ENCODE measurements around the gene TRAPPC8. TPM values are rescaled to one million over a fixed set of nuclear protein-coding genes. Genes with fewer than 3 reads are reported as not detected.
"Not testable (repeated sequence)": the region's sequence is repeated elsewhere in the genome, so short reads cannot be mapped to it uniquely, and the experiment has no call there.

TRAPPC8 gene
- total and polyA plus RNA-seq, 9 donors = 24.3 to 36.4 (median 27.0) TPM

- Histone ChIP-seq H3K4me1 (ENCODE audit: control insufficient read depth, insufficient read depth, low read length) (no peaks in the 10 kb centered on the region), H3K36me3 (ENCODE audit: control insufficient read depth, insufficient read depth, low read length) (no peaks in the 10 kb centered on the region), H3K27ac (ENCODE audit: low read length) (no peak overlapping the region), H3K4me3 (ENCODE audit: low read length) (no peak overlapping the region), H3K9me3 (replicated peaks; ENCODE audit: control insufficient read depth, low read depth, low read length) (no peaks in the 10 kb centered on the region), H3K27me3 (ENCODE audit: control insufficient read depth, insufficient read depth, low read length) (no peaks in the 10 kb centered on the region)
- DNase-seq = no peak
- 100% methylated on average over 1 of the region's 3 CpGs for WGBS (ENCODE audit: insufficient coverage)
Measured at GRCh38 chr18:31920277-31920676, 22.7 kb downstream of the TRAPPC8 start.

DNA sequence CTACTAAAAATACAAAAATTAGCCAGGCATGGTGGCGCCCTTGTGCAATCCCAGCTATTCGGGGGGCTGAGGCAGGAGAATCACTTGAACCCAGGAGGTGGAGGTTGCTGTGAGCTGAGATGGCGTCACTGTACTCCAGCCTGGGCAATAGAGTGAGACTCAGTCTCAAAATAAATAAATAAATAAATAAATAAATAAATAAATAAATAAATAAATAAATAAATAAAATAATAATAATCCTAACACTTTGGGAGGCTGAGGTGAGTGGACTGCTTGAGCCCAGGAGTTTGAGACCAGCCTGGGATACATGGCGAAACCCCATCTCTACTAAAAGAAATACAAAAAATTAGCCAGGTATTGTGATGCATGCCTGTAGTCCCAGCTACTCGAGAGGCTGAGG lies 23.6 kb downstream of the TRAPPC8 start:
- H3K27ac ChIP-seq (ENCODE audit: low read length); H3K9me3 ChIP-seq (replicated peaks; ENCODE audit: control insufficient read depth, low read depth, low read length); DNase-seq; H3K36me3 ChIP-seq (ENCODE audit: control insufficient read depth, insufficient read depth, low read length); H3K4me1 ChIP-seq (ENCODE audit: control insufficient read depth, insufficient read depth, low read length); H3K4me3 ChIP-seq (ENCODE audit: low read length); H3K27me3 ChIP-seq (ENCODE audit: control insufficient read depth, insufficient read depth, low read length): not testable (repeated sequence)
- no CpG with 5 or more reads among the region's 5 CpGs for WGBS (ENCODE audit: insufficient coverage)

DNA sequence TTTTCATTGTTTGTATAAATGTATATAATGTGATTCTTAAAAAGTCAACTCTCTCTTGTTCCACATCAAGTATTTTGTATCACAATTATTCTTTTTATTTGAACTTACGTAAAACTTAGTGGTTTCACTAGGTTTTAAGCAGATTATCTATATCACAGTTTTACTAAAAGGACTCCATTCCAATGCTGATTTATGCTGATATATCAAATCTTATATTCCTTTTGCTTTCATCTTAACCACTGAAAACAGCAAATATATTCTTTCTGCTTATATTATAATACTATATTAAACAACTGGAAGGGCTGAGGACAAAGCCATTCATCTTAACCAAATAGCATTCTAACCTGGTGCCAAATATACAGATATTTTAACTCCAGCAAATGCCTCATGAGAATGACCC lies 24.2 kb downstream of the TRAPPC8 start:
- Histone ChIP-seq H3K27me3 (ENCODE audit: control insufficient read depth, insufficient read depth, low read length) (no peaks in the 10 kb centered on the region), H3K36me3 (ENCODE audit: control insufficient read depth, insufficient read depth, low read length) (no peaks in the 10 kb centered on the region), H3K4me3 (ENCODE audit: low read length) (no peak overlapping the region), H3K4me1 (ENCODE audit: control insufficient read depth, insufficient read depth, low read length) (no peaks in the 10 kb centered on the region), H3K9me3 (replicated peaks; ENCODE audit: control insufficient read depth, low read depth, low read length) (no peaks in the 10 kb centered on the region), H3K27ac (ENCODE audit: low read length) (no peak overlapping the region)
- no CpG with 5 or more reads among the region's 1 CpG for WGBS (ENCODE audit: insufficient coverage)
- DNase-seq = no peak

- Histone ChIP-seq H3K27ac (ENCODE audit: low read length) (no peak overlapping the region), H3K9me3 (replicated peaks; ENCODE audit: control insufficient read depth, low read depth, low read length) (no peaks in the 10 kb centered on the region), H3K4me3 (ENCODE audit: low read length) (no peak overlapping the region), H3K4me1 (ENCODE audit: control insufficient read depth, insufficient read depth, low read length) (no peaks in the 10 kb centered on the region), H3K36me3 (ENCODE audit: control insufficient read depth, insufficient read depth, low read length) (peaks cover 30% of the 10 kb centered on the region), H3K27me3 (ENCODE audit: control insufficient read depth, insufficient read depth, low read length) (no peaks in the 10 kb centered on the region)
- DNase-seq = no peak
Measured at GRCh38 chr18:31901063-31901462, 41.9 kb downstream of the TRAPPC8 start.

DNA sequence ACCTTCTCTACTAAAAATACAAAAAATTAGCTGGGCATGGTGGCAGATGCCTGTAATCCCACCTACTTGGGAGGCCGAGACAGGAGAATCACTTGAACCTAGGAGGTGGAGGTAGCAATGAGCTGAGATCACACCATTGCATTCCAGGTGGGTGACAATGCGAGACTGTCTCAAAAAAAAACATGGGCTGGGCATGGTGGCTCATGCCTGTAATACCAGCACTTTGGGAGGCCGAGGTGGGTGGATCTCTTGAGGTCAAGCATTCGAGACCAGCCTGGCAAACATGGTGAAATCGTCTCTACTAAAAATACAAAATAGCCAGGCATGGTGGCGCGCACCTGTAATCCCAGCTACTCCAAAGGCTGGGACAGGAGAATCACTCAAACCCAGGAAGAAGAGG lies 43.2 kb downstream of the TRAPPC8 start:
- H3K4me1 ChIP-seq (ENCODE audit: control insufficient read depth, insufficient read depth, low read length); H3K27me3 ChIP-seq (ENCODE audit: control insufficient read depth, insufficient read depth, low read length); H3K4me3 ChIP-seq (ENCODE audit: low read length); DNase-seq; H3K27ac ChIP-seq (ENCODE audit: low read length); H3K9me3 ChIP-seq (replicated peaks; ENCODE audit: control insufficient read depth, low read depth, low read length): not testable (repeated sequence)
- 100% methylated on average over 4 of the region's 7 CpGs for WGBS (ENCODE audit: insufficient coverage)
- peaks cover 30% of the 10 kb centered on the region for H3K36me3 ChIP-seq (ENCODE audit: control insufficient read depth, insufficient read depth, low read length)

DNA sequence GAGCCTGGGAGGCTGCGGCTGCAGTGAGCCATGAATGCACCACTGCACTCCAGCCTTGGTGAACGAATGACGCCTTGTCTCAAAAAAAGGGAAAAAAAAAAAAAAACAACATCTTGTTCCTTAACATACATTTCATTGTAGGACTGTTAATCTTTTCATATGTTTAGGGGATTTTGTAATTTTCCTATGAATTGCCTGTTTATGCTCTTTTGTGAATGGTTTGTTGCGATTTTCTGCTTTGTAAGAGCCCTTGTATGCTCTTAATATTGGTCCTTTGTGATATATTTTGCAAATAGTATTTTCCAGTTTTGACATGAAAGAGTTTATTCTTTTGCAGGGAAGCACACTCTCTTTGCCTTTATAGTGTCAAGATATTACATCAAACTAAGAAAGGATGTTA lies 50.0 kb downstream of the TRAPPC8 start:
- WGBS (ENCODE audit: insufficient coverage) = 100% methylated on average over 1 of the region's 4 CpGs
- peaks cover 7% of the 10 kb centered on the region for H3K36me3 ChIP-seq (ENCODE audit: control insufficient read depth, insufficient read depth, low read length)

DNA sequence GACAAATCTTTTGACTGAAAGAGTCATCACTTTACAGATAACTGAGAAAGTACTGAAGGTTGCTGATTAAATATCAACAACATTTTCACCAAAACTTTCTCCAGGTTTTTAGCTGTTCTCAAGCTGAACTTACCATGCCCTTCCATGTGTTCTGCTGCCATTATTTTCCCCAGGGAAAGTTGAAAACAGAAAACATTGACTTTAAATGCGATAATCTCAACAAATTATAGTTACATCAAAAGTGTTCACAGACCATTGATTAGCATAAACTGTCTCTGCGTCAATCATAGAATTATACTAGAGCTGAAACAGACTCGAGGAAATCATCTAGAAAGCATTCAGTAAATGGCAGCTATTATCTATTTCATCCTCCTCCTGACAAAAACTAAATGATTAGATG lies 51.4 kb downstream of the TRAPPC8 start:
- Histone ChIP-seq H3K4me3 (ENCODE audit: low read length) (no peak overlapping the region), H3K36me3 (ENCODE audit: control insufficient read depth, insufficient read depth, low read length) (peaks cover 7% of the 10 kb centered on the region), H3K27me3 (ENCODE audit: control insufficient read depth, insufficient read depth, low read length) (no peaks in the 10 kb centered on the region), H3K4me1 (ENCODE audit: control insufficient read depth, insufficient read depth, low read length) (no peaks in the 10 kb centered on the region), H3K27ac (ENCODE audit: low read length) (no peak overlapping the region), H3K9me3 (replicated peaks; ENCODE audit: control insufficient read depth, low read depth, low read length) (no peaks in the 10 kb centered on the region)
- no peak for DNase-seq
- no CpG with 5 or more reads among the region's 3 CpGs for WGBS (ENCODE audit: insufficient coverage)

More for the DNA sequence above, 50.0 kb downstream of the TRAPPC8 start:
- no peak for DNase-seq
- Histone ChIP-seq H3K4me3 (ENCODE audit: low read length) (no peak overlapping the region), H3K27me3 (ENCODE audit: control insufficient read depth, insufficient read depth, low read length) (no peaks in the 10 kb centered on the region), H3K27ac (ENCODE audit: low read length) (no peak overlapping the region), H3K9me3 (replicated peaks; ENCODE audit: control insufficient read depth, low read depth, low read length) (no peaks in the 10 kb centered on the region), H3K4me1 (ENCODE audit: control insufficient read depth, insufficient read depth, low read length) (no peaks in the 10 kb centered on the region)

GRCh38 chr18:31884020-31884419 lies 58.9 kb downstream of the TRAPPC8 start:
- Histone ChIP-seq H3K36me3 (ENCODE audit: control insufficient read depth, insufficient read depth, low read length) (peaks cover 24% of the 10 kb centered on the region), H3K9me3 (replicated peaks; ENCODE audit: control insufficient read depth, low read depth, low read length) (peaks cover 12% of the 10 kb centered on the region), H3K27ac (ENCODE audit: low read length) (no peak overlapping the region), H3K4me1 (ENCODE audit: control insufficient read depth, insufficient read depth, low read length) (no peaks in the 10 kb centered on the region), H3K27me3 (ENCODE audit: control insufficient read depth, insufficient read depth, low read length) (no peaks in the 10 kb centered on the region), H3K4me3 (ENCODE audit: low read length) (no peak overlapping the region)
- WGBS (ENCODE audit: insufficient coverage) = 94% methylated on average over 3 of the region's 4 CpGs
- no peak for DNase-seq

GRCh38 chr18:31880186-31880898 lies 62.6 kb downstream of the TRAPPC8 start:
- no peaks in the 10 kb centered on the region for H3K4me1 ChIP-seq (ENCODE audit: control insufficient read depth, insufficient read depth, low read length)
- no peak for DNase-seq
- H3K27me3 ChIP-seq (ENCODE audit: control insufficient read depth, insufficient read depth, low read length) = no peaks in the 10 kb centered on the region
- H3K9me3 ChIP-seq (replicated peaks; ENCODE audit: control insufficient read depth, low read depth, low read length) = peaks cover 12% of the 10 kb centered on the region
- peaks cover 29% of the 10 kb centered on the region for H3K36me3 ChIP-seq (ENCODE audit: control insufficient read depth, insufficient read depth, low read length)
- no peak overlapping the region for H3K4me3 ChIP-seq (ENCODE audit: low read length)
- H3K27ac ChIP-seq (ENCODE audit: low read length) = no peak overlapping the region
- WGBS (ENCODE audit: insufficient coverage) = no CpG with 5 or more reads among the region's 1 CpG

- Histone ChIP-seq H3K36me3 (ENCODE audit: control insufficient read depth, insufficient read depth, low read length) (peaks cover 22% of the 10 kb centered on the region), H3K27ac (ENCODE audit: low read length) (no peak overlapping the region), H3K4me3 (ENCODE audit: low read length) (no peak overlapping the region), H3K9me3 (replicated peaks; ENCODE audit: control insufficient read depth, low read depth, low read length) (peaks cover 12% of the 10 kb centered on the region), H3K27me3 (ENCODE audit: control insufficient read depth, insufficient read depth, low read length) (no peaks in the 10 kb centered on the region), H3K4me1 (ENCODE audit: control insufficient read depth, insufficient read depth, low read length) (no peaks in the 10 kb centered on the region)
- no CpG with 5 or more reads among the region's 4 CpGs for WGBS (ENCODE audit: insufficient coverage)
- no peak for DNase-seq
Measured at GRCh38 chr18:31878358-31878757, 64.6 kb downstream of the TRAPPC8 start.

DNA sequence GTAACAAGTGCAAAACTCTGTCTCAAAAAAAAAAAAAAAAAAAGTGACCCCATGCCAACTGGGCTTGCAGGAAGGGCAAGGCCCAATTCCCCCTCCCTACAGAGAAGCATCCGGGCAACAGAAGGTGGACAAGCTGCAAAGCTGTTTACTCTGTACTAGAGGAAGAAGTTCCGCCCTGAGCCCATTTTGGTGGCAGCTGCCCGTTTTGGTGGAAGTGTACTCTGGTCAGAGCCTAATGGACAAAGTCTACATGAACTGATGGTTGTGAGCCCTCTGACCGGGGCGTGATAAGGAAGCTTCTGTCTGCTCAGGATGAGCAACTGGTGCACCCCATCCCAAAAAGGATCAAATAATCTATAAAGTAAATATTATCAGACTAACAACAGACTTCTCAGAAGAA lies 65.0 kb downstream of the TRAPPC8 start:
- peaks cover 24% of the 10 kb centered on the region for H3K36me3 ChIP-seq (ENCODE audit: control insufficient read depth, insufficient read depth, low read length)
- H3K9me3 ChIP-seq (replicated peaks; ENCODE audit: control insufficient read depth, low read depth, low read length) = peaks cover 12% of the 10 kb centered on the region
- WGBS (ENCODE audit: insufficient coverage) = 93% methylated on average over 2 of the region's 5 CpGs
- H3K4me3 ChIP-seq (ENCODE audit: low read length) = no peak overlapping the region
- H3K27me3 ChIP-seq (ENCODE audit: control insufficient read depth, insufficient read depth, low read length) = no peaks in the 10 kb centered on the region
- no peaks in the 10 kb centered on the region for H3K4me1 ChIP-seq (ENCODE audit: control insufficient read depth, insufficient read depth, low read length)
- no peak for DNase-seq
- no peak overlapping the region for H3K27ac ChIP-seq (ENCODE audit: low read length)

Measured in muscle of leg (tissue), 11 donors.